Measurements from ENCODE around the gene HAUS6. TPM values are rescaled to one million over a fixed set of nuclear protein-coding genes. Genes with fewer than 3 reads are reported as not detected.
"Not testable (repeated sequence)": the region's sequence is repeated elsewhere in the genome, so short reads cannot be mapped to it uniquely, and the experiment has no call there.

Gene HAUS6
- total RNA-seq, 1 donor from 2014 or later: 14.9 TPM

GRCh38 chr9:19102181-19102630, 498 bp downstream of the HAUS6 start:
- peaks cover 26% of the 10 kb centered on the region for H3K4me1 Mint-ChIP-seq
- TF ChIP-seq CTCF (IDR thresholded peaks at IDR 0.05; ENCODE audit: unreplicated experiment): no peak
- H3K27me3 Mint-ChIP-seq (ENCODE audit: low read depth): no peaks in the 10 kb centered on the region
- H3K27ac Mint-ChIP-seq: peak overlapping the region; percentile 95
- H3K4me3 Mint-ChIP-seq: peak overlapping the region; percentile 94
- peak in 1 of 2 experiments; percentile 49 for DNase-seq (ENCODE audit: low spot score in 2 of 2, unreplicated experiment in 2 of 2)
- H3K9me3 Mint-ChIP-seq: peaks cover 3% of the 10 kb centered on the region
- peaks cover 11% of the 10 kb centered on the region for H3K36me3 Mint-ChIP-seq

- H3K4me3 Mint-ChIP-seq: peak overlapping the region; percentile 66
- peaks cover 3% of the 10 kb centered on the region for H3K9me3 Mint-ChIP-seq
- peaks cover 26% of the 10 kb centered on the region for H3K4me1 Mint-ChIP-seq
- DNase-seq (ENCODE audit: low spot score in 2 of 2, unreplicated experiment in 2 of 2): no peak
- peaks cover 11% of the 10 kb centered on the region for H3K36me3 Mint-ChIP-seq
- no peak for TF ChIP-seq CTCF (IDR thresholded peaks at IDR 0.05; ENCODE audit: unreplicated experiment)
- no peaks in the 10 kb centered on the region for H3K27me3 Mint-ChIP-seq (ENCODE audit: low read depth)
- H3K27ac Mint-ChIP-seq: no peak overlapping the region
Observed at GRCh38 chr9:19101203-19101602, 1.5 kb downstream of the HAUS6 start.

GRCh38 chr9:19097431-19097830, 5.3 kb downstream of the HAUS6 start:
- Mint-ChIP-seq H3K36me3 (peaks cover 21% of the 10 kb centered on the region), H3K4me1 (peaks cover 13% of the 10 kb centered on the region)
- H3K27me3 Mint-ChIP-seq (ENCODE audit: low read depth); H3K27ac Mint-ChIP-seq; DNase-seq (ENCODE audit: low spot score in 2 of 2, unreplicated experiment in 2 of 2); H3K4me3 Mint-ChIP-seq; H3K9me3 Mint-ChIP-seq: not testable (repeated sequence)

- Mint-ChIP-seq H3K36me3 (peaks cover 19% of the 10 kb centered on the region), H3K9me3 (no peaks in the 10 kb centered on the region), H3K27me3 (ENCODE audit: low read depth) (no peaks in the 10 kb centered on the region), H3K4me1 (no peaks in the 10 kb centered on the region), H3K27ac (no peak overlapping the region), H3K4me3 (no peak overlapping the region)
- no peak for TF ChIP-seq CTCF (IDR thresholded peaks at IDR 0.05; ENCODE audit: unreplicated experiment)
- no peak for DNase-seq (ENCODE audit: low spot score in 2 of 2, unreplicated experiment in 2 of 2)
Observed at GRCh38 chr9:19087106-19088000, 15.4 kb downstream of the HAUS6 start.

- no peak for TF ChIP-seq CTCF (IDR thresholded peaks at IDR 0.05; ENCODE audit: unreplicated experiment)
- H3K4me1 Mint-ChIP-seq: no peaks in the 10 kb centered on the region
- no peak for DNase-seq (ENCODE audit: low spot score in 2 of 2, unreplicated experiment in 2 of 2)
- H3K27me3 Mint-ChIP-seq (ENCODE audit: low read depth): no peaks in the 10 kb centered on the region
- no peak overlapping the region for H3K27ac Mint-ChIP-seq
- H3K4me3 Mint-ChIP-seq: no peak overlapping the region
- H3K9me3 Mint-ChIP-seq: no peaks in the 10 kb centered on the region
- H3K36me3 Mint-ChIP-seq: peaks cover 21% of the 10 kb centered on the region
Observed at GRCh38 chr9:19085295-19085694, 17.4 kb downstream of the HAUS6 start.

- DNase-seq (ENCODE audit: low spot score in 2 of 2, unreplicated experiment in 2 of 2): no peak
- H3K4me3 Mint-ChIP-seq: no peak overlapping the region
- H3K27ac Mint-ChIP-seq: no peak overlapping the region
- H3K9me3 Mint-ChIP-seq: peaks cover 3% of the 10 kb centered on the region
- no peaks in the 10 kb centered on the region for H3K4me1 Mint-ChIP-seq
- TF ChIP-seq CTCF (IDR thresholded peaks at IDR 0.05; ENCODE audit: unreplicated experiment): no peak
- peaks cover 43% of the 10 kb centered on the region for H3K36me3 Mint-ChIP-seq
- H3K27me3 Mint-ChIP-seq (ENCODE audit: low read depth): no peaks in the 10 kb centered on the region
Observed at GRCh38 chr9:19074836-19075235, 27.9 kb downstream of the HAUS6 start.

Data from mesothelial cell of epicardium (in vitro differentiated cells).